ENCODE measurements around the gene FREY1.

FREY1 gene

GRCh38 chr11:45870706-45871105, 36.4 kb downstream of the FREY1 start:
- no peak for DNase-seq (ENCODE audit: low read depth in 2 of 2)

GRCh38 chr11:45869551-45869950, 37.5 kb downstream of the FREY1 start:
- no peak for DNase-seq (ENCODE audit: low read depth in 2 of 2)

- no peak for DNase-seq (ENCODE audit: low read depth in 2 of 2)
These were observed 43.0 kb downstream of the FREY1 start for GRCh38 chr11:45864041-45864440.

GRCh38 chr11:45860764-45861510, 46.1 kb downstream of the FREY1 start:
- no peak for DNase-seq (ENCODE audit: low read depth in 2 of 2)

- no peak for DNase-seq (ENCODE audit: low read depth in 2 of 2)
These were observed 46.7 kb downstream of the FREY1 start for GRCh38 chr11:45860348-45860747.

- no peak for DNase-seq (ENCODE audit: low read depth in 2 of 2)
These were observed 47.4 kb downstream of the FREY1 start for GRCh38 chr11:45859661-45860140.

- no peak for DNase-seq (ENCODE audit: low read depth in 2 of 2)
These were observed 48.2 kb downstream of the FREY1 start for GRCh38 chr11:45858751-45859398.

- DNase-seq (ENCODE audit: low read depth in 2 of 2) = no peak
These were observed 49.1 kb downstream of the FREY1 start for GRCh38 chr11:45857961-45858474.

All from stimulated activated CD8-positive, alpha-beta memory T cell treated with anti-CD3 and anti-CD28 coated beads, Interleukin-7, amount 100 ng/mL, for 4 hours (primary cell).